ENCODE data around the gene PRAMEF6.
"Not testable (repeated sequence)": the region's sequence is repeated elsewhere in the genome, so short reads cannot be mapped to it uniquely, and the experiment has no call there.

DNA sequence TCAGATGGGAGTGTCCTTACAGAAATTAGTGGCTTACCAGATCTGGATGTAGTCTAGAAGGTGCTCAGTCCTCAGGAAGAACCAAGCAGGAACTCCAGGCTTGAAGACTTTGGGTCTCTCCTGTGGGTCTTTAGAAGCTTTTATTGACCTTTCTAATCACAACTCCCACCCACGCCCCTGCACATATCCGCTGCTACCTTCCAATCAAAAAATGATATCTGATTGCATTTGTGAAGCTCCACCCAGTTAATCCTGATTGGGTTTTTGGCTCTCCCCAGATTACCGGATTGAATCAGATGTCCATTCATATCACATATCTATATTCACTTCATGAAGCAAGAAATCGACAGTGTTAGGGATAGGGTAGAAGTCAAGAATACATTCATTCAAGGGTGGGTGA, at the start of gene PRAMEF6:
- TF ChIP-seq, protein P1, sequence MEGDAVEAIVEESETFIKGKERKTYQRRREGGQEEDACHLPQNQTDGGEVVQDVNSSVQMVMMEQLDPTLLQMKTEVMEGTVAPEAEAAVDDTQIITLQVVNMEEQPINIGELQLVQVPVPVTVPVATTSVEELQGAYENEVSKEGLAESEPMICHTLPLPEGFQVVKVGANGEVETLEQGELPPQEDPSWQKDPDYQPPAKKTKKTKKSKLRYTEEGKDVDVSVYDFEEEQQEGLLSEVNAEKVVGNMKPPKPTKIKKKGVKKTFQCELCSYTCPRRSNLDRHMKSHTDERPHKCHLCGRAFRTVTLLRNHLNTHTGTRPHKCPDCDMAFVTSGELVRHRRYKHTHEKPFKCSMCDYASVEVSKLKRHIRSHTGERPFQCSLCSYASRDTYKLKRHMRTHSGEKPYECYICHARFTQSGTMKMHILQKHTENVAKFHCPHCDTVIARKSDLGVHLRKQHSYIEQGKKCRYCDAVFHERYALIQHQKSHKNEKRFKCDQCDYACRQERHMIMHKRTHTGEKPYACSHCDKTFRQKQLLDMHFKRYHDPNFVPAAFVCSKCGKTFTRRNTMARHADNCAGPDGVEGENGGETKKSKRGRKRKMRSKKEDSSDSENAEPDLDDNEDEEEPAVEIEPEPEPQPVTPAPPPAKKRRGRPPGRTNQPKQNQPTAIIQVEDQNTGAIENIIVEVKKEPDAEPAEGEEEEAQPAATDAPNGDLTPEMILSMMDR (IDR thresholded peaks at IDR 0.05): not testable (repeated sequence)
- not testable (repeated sequence) for TF ChIP-seq POLR2A, POLR2AphosphoS5 (IDR thresholded peaks at IDR 0.05)
